Measurements from ENCODE around the gene PLEKHO1.

Gene PLEKHO1

DNA sequence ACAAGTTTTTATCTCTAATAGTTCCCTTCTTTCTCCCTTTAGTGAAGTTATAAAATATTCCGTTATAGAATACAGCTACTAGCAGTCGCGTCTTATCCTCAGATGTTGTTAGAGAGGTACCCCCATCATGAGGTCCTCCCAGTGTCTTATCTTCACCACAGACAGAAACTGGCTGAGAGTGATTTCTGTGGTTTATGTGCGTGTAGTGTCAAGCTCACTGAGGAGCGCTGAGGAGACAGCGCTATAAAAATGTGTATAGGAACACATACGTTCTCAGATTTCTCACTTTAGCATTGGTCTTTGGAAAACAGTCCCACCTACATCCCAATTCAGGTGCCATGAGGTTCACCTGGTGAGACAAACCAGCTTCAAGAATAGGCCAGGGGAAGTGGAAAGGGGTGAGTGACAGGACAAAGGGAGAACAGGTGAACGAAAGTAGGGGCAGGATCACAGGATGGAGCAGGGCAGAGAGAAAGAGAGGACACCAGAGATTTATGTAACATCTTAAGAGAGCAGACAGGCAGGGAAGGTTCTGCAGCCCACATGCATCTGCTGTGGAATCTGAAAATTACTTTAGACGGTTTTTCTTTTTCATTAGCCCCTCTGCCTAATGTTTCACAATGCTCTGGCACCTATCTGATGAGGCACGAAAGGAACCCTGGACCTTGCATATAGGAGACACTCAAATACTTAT, 2.7 kb upstream of the PLEKHO1 start:
- H3K36me3 ChIP-seq (ENCODE audit: low read depth): peaks cover 6% of the 10 kb centered on the region; the same call in 1 of the 2 replicates
- H3K27ac ChIP-seq (ENCODE audit: poor library complexity, severe bottlenecking): no peak overlapping the region
- ATAC-seq (ENCODE audit: low read depth) (no peak), DNase-seq (ENCODE audit: low spot score) (no peak)
- TF ChIP-seq, protein P1, sequence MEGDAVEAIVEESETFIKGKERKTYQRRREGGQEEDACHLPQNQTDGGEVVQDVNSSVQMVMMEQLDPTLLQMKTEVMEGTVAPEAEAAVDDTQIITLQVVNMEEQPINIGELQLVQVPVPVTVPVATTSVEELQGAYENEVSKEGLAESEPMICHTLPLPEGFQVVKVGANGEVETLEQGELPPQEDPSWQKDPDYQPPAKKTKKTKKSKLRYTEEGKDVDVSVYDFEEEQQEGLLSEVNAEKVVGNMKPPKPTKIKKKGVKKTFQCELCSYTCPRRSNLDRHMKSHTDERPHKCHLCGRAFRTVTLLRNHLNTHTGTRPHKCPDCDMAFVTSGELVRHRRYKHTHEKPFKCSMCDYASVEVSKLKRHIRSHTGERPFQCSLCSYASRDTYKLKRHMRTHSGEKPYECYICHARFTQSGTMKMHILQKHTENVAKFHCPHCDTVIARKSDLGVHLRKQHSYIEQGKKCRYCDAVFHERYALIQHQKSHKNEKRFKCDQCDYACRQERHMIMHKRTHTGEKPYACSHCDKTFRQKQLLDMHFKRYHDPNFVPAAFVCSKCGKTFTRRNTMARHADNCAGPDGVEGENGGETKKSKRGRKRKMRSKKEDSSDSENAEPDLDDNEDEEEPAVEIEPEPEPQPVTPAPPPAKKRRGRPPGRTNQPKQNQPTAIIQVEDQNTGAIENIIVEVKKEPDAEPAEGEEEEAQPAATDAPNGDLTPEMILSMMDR (IDR thresholded peaks at IDR 0.05; ENCODE audit: poor library complexity, severe bottlenecking): no peak
- H3K27me3 ChIP-seq (ENCODE audit: insufficient read depth, poor library complexity, severe bottlenecking): no peaks in the 10 kb centered on the region
- H3K9me3 ChIP-seq (ENCODE audit: severe bottlenecking): no peaks in the 10 kb centered on the region
- H3K4me3 ChIP-seq (ENCODE audit: severe bottlenecking): no peak overlapping the region
- H3K4me1 ChIP-seq (ENCODE audit: insufficient read depth, poor library complexity, severe bottlenecking): no peaks in the 10 kb centered on the region

- no peaks in the 10 kb centered on the region for H3K4me1 ChIP-seq (ENCODE audit: insufficient read depth, poor library complexity, severe bottlenecking)
- no peak overlapping the region for H3K4me3 ChIP-seq (ENCODE audit: severe bottlenecking)
- no peaks in the 10 kb centered on the region for H3K36me3 ChIP-seq (ENCODE audit: low read depth)
- H3K27ac ChIP-seq (ENCODE audit: poor library complexity, severe bottlenecking): no peak overlapping the region
- no peaks in the 10 kb centered on the region for H3K9me3 ChIP-seq (ENCODE audit: severe bottlenecking)
- no peak for DNase-seq (ENCODE audit: low spot score)
- no peaks in the 10 kb centered on the region for H3K27me3 ChIP-seq (ENCODE audit: insufficient read depth, poor library complexity, severe bottlenecking)
- TF ChIP-seq, protein P1 (IDR thresholded peaks at IDR 0.05; ENCODE audit: poor library complexity, severe bottlenecking): no peak
- ATAC-seq (ENCODE audit: low read depth): no peak
Measured at GRCh38 chr1:150148837-150149270, 862 bp upstream of the PLEKHO1 start.

DNA sequence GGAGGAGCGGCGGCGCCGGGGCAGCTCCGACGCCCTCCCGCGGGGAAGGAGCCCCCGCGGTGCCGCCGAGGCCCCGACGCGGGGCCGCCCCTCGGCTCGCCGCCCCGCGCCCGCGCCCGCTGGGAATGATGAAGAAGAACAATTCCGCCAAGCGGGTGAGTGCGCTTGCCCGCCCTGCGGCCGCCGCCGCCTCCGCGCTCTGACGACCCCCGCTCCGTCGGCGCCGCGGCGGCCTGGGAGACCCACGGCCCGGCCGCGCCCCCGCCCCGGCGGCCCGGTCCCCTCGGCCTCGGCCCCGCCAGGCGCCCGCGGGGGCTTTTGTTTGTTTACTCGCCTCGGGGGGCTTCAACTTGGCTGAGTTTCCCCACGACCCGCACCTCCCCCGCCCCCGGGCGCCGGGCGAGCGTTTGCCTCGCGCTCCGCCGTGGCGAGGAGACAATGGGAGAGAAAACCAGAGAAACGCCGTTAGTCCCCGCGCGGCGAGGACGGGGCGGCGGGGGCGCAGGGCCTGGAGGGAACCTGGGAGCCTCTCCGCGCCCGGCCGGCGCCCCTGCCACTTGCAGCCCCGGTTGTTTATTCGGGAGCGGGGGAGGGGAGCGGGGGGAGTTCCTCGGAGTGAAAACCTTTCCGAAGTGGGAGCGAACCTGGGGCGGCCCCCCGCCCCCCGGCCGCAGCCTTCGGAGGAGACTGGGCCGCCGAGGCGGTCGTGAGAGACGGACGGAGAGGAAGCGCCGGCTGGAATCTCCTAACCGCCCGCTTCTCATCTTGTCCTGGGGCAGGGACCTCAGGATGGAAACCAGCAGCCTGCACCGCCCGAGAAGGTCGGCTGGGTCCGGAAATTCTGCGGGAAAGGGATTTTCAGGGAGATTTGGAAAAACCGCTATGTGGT, 661 bp downstream of the PLEKHO1 start:
- ATAC-seq (ENCODE audit: low read depth): no peak
- Histone ChIP-seq H3K4me3 (ENCODE audit: severe bottlenecking) (peak overlapping the region; percentile 78), H3K27me3 (ENCODE audit: insufficient read depth, poor library complexity, severe bottlenecking) (no peaks in the 10 kb centered on the region), H3K36me3 (ENCODE audit: low read depth) (no peaks in the 10 kb centered on the region), H3K27ac (ENCODE audit: poor library complexity, severe bottlenecking) (no peak overlapping the region), H3K4me1 (ENCODE audit: insufficient read depth, poor library complexity, severe bottlenecking) (no peaks in the 10 kb centered on the region), H3K9me3 (ENCODE audit: severe bottlenecking) (no peaks in the 10 kb centered on the region)
- no peak for DNase-seq (ENCODE audit: low spot score)
- TF ChIP-seq, protein P1 (IDR thresholded peaks at IDR 0.05; ENCODE audit: poor library complexity, severe bottlenecking): no peak

DNA sequence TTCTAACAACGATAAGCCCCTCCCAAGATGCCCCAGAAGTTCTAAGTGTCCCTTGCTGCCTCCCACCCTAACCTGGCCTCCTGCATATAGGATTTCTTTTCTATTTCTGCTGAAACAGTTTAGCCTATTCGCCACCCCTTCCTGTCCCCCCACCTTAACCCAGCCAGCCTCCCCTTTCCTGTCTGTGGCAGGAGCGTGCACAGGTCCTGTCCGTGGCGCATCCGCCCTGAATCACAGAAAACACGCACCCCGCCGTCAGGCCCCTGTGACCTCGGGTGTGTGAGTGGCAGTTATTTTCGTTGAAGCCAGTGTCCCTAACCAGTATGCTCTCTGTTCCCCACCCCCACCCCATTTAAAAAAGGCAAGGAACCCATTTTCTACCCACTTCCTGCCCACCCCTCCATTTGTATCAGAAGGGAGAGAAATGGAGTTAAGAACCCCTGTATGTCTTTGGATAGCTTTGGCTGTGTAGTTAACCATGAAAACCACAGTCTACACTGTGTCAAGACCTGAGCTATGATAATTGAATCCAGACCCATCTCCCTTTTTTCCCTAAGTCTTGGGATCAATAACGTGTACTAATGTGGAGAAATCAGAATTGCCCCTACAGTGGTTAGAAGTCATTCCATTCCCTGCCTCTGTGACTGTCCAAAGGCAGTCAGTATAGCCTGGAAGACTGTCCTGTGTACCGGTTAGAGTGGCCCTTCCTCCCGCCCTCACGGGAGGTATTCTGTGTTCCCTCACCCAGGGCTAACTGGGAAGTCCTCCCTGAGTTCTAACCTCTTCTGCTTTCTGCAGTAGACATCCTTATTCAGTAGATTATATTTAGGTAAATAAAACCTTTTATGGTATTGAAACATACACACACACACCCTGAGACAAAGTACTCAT, 1.8 kb downstream of the PLEKHO1 start:
- Histone ChIP-seq H3K4me1 (ENCODE audit: insufficient read depth, poor library complexity, severe bottlenecking) (no peaks in the 10 kb centered on the region), H3K27me3 (ENCODE audit: insufficient read depth, poor library complexity, severe bottlenecking) (no peaks in the 10 kb centered on the region), H3K4me3 (ENCODE audit: severe bottlenecking) (no peak overlapping the region), H3K27ac (ENCODE audit: poor library complexity, severe bottlenecking) (no peak overlapping the region), H3K9me3 (ENCODE audit: severe bottlenecking) (no peaks in the 10 kb centered on the region), H3K36me3 (ENCODE audit: low read depth) (no peaks in the 10 kb centered on the region)
- DNase-seq (ENCODE audit: low spot score) (no peak), ATAC-seq (ENCODE audit: low read depth) (no peak)
- TF ChIP-seq, protein P1 (IDR thresholded peaks at IDR 0.05; ENCODE audit: poor library complexity, severe bottlenecking): no peak

Data from RWPE2 (cell line).